Testis (tissue), 3 donors: ENCODE data around the gene ZNF408. TPM values are rescaled to one million over a fixed set of nuclear protein-coding genes. Genes with fewer than 3 reads are reported as not detected.
A peak's percentile ranks its signal among the peaks of the same experiment; 100 is the strongest.

Source experiments
- DNase-seq: peaks from one replicate; pipeline ENCODE4 v3.0.0-alpha.2; 2019
- H3K27ac ChIP-seq, 2 donors: fragments of 200-600 bp; sonication (generic); one replicate each; pipeline ENCODE4 v1.5.1; 2019
- H3K27me3 ChIP-seq: fragments of 200-600 bp; sonication (generic); one replicate; pipeline ENCODE4 v1.5.1; 2019
- H3K36me3 ChIP-seq: fragments of 200-600 bp; sonication (generic); one replicate; pipeline ENCODE4 v1.5.1; 2017; ENCODE audit warnings: low read depth; ENCODE audit errors: missing control alignments
- H3K4me1 ChIP-seq: fragments of 200-600 bp; sonication (generic); one replicate; pipeline ENCODE4 v1.5.1; 2019
- H3K4me3 ChIP-seq, 2 donors: fragments of 200-600 bp; sonication (generic); one replicate each; pipeline ENCODE4 v1.5.1; 2017 to 2019
- H3K9me3 ChIP-seq: fragments of 200-600 bp; sonication (generic); one replicate; pipeline ENCODE4 v1.5.1; 2017
- CTCF ChIP-seq, 3 experiments: fragments of 450-650 bp in 2 of 3; fragments of 200-600 bp in 1 of 3; sonication (generic) in 1 of 3; IDR thresholded peaks; one replicate each; pipeline ENCODE4 v1.5.1; 2016 to 2019; ENCODE audit warnings: antibody characterized with exemption in 3 of 3, mild to moderate bottlenecking in 2 of 3, moderate library complexity in 1 of 3
- POLR2A ChIP-seq: fragments of 450-650 bp; IDR thresholded peaks from one replicate; pipeline ENCODE4 v1.6.1; 2017; ENCODE audit warnings: antibody characterized with exemption, mild to moderate bottlenecking, moderate library complexity
- WGBS, 2 donors: methylation state at CpG; one replicate each; pipeline ENCODE4 v1.1.5; 2018; 5-methylcytosine and 5-hydroxymethylcytosine counted together
- intact Hi-C: fragments of 100-400 bp; cut with DNase I; formaldehyde crosslinking; loops from one replicate; pipeline ENCODE4 v1.15.1; 2023; ENCODE audit warnings: low total_unique reads
- polyA plus RNA-seq: library from polyadenylated mRNA; stranded (reverse); fragments of 350-450 nt; fragmentation: Illumina TruSeq; extraction: RNeasy Lipid Tissue Mini Kit (QIAGEN cat#74804); gene quantifications from one replicate; pipeline ENCODE4 v1.2.3, GENCODE V29; 2014; ENCODE audit warnings: low read depth, low replicate concordance; ENCODE audit not compliant: insufficient read depth
- total RNA-seq, 2 donors: library from RNA; depleted of rRNA; stranded (reverse); fragments of >200 nt; gene quantifications; one replicate each; pipeline ENCODE4 v1.2.3, GENCODE V29; 2016

Gene ZNF408
- total and polyA plus RNA-seq, 3 donors from 2014 or later: 11.7 to 27.4 (median 18.3) TPM

GRCh38 chr11:46671958-46672315 lies 28.9 kb upstream of the ZNF408 start:
- TF ChIP-seq CTCF (IDR thresholded peaks at IDR 0.05) (no peak), POLR2A (no peak)
- Histone ChIP-seq H3K4me3 (no peak overlapping the region), H3K9me3 (no peaks in the 10 kb centered on the region), H3K4me1 (peaks cover 37% of the 10 kb centered on the region), H3K27me3 (no peaks in the 10 kb centered on the region), H3K36me3 (no peaks in the 10 kb centered on the region), H3K27ac (no peak overlapping the region)
- WGBS, 2 donors: 92 to 93% methylated on average over 10 of the region's 10 CpGs
- intact Hi-C loops: no loop called here
- no peak for DNase-seq

GRCh38 chr11:46672381-46672839 lies 28.4 kb upstream of the ZNF408 start:
- Histone ChIP-seq H3K27ac (no peak overlapping the region), H3K36me3 (no peaks in the 10 kb centered on the region)
- 33 to 76% methylated on average over 2 to 7 of the region's 7 CpGs for WGBS, 2 donors

GRCh38 chr11:46673713-46674462 lies 26.9 kb upstream of the ZNF408 start:
- 74 to 85% methylated on average over 6 of the region's 6 CpGs for WGBS, 2 donors
- Histone ChIP-seq H3K27ac (peak overlapping the region; percentile 21 to 50), H3K4me1 (peaks cover 26% of the 10 kb centered on the region), H3K9me3 (no peaks in the 10 kb centered on the region), H3K27me3 (no peaks in the 10 kb centered on the region), H3K4me3 (no peak overlapping the region), H3K36me3 (no peaks in the 10 kb centered on the region)
- no peak for DNase-seq
- intact Hi-C loops: no loop called here
- TF ChIP-seq POLR2A (no peak), CTCF (IDR thresholded peaks at IDR 0.05) (no peak)

More at GRCh38 chr11:46672381-46672839, 28.4 kb upstream of the ZNF408 start:
- Histone ChIP-seq H3K4me1 (peaks cover 32% of the 10 kb centered on the region), H3K27me3 (no peaks in the 10 kb centered on the region), H3K9me3 (no peaks in the 10 kb centered on the region), H3K4me3 (no peak overlapping the region)
- no peak for TF ChIP-seq POLR2A
- TF ChIP-seq CTCF (IDR thresholded peaks at IDR 0.05): no peak
- intact Hi-C loops: no loop called here
- DNase-seq: no peak

GRCh38 chr11:46674463-46675287 lies 26.2 kb upstream of the ZNF408 start:
- H3K27me3 ChIP-seq: no peaks in the 10 kb centered on the region
- 67 to 73% methylated on average over 7 to 12 of the region's 12 CpGs for WGBS, 2 donors

More at GRCh38 chr11:46674463-46675287, 26.2 kb upstream of the ZNF408 start:
- H3K27ac ChIP-seq: peak overlapping the region; percentile 21 to 50
- H3K36me3 ChIP-seq: no peaks in the 10 kb centered on the region
- H3K9me3 ChIP-seq: no peaks in the 10 kb centered on the region
- H3K4me1 ChIP-seq: peaks cover 23% of the 10 kb centered on the region
- no peak for TF ChIP-seq POLR2A
- TF ChIP-seq CTCF (IDR thresholded peaks at IDR 0.05): no peak
- no peak for DNase-seq
- intact Hi-C loops: no loop called here
- no peak overlapping the region for H3K4me3 ChIP-seq
